Ovary (tissue), 9 donors: ENCODE results near the gene TRAK1. TPM values are rescaled to one million over a fixed set of nuclear protein-coding genes. Genes with fewer than 3 reads are reported as not detected.
"Not testable (repeated sequence)": the region's sequence is repeated elsewhere in the genome, so short reads cannot be mapped to it uniquely, and the experiment has no call there.

Source experiments
- DNase-seq, 5 donors: peaks; one replicate each; pipeline ENCODE4 v3.0.0-alpha.2; 2019 to 2020
- H3K27ac ChIP-seq, 2 donors: fragments of 200-600 bp; one replicate each; pipeline versions ENCODE4 v1.5.1 to v1.8.0; 2019 to 2022
- H3K27me3 ChIP-seq: fragments of 200-600 bp; one replicate; pipeline ENCODE4 v1.8.0; 2022
- H3K36me3 ChIP-seq: fragments of 200-600 bp; sonication (generic); one replicate; pipeline ENCODE4 v1.5.1; 2019
- H3K4me1 ChIP-seq: one replicate; pipeline ENCODE4 v1.8.1; 2013; ENCODE audit warnings: mild to moderate bottlenecking, moderate library complexity; ENCODE audit not compliant: insufficient read depth
- H3K4me3 ChIP-seq: fragments of 200-600 bp; sonication (generic); one replicate; pipeline ENCODE4 v1.5.1; 2017
- H3K9me3 ChIP-seq, 2 donors: fragments of 200-600 bp in 1 of 2; sonication (generic) in 1 of 2; one replicate each; pipeline versions ENCODE4 v1.5.1 to v1.8.1; 2013 to 2019; ENCODE audit warnings: mild to moderate bottlenecking in 1 of 2, moderate library complexity in 1 of 2
- CTCF ChIP-seq, 3 donors: fragments of 450-650 bp in 2 of 3; fragments of 200-600 bp in 1 of 3; IDR thresholded peaks; one replicate each; pipeline versions ENCODE4 v1.5.1 to v1.8.0; 2016 to 2022; ENCODE audit warnings: antibody characterized with exemption in 3 of 3, mild to moderate bottlenecking in 1 of 3
- EP300 ChIP-seq: sonication (generic); formaldehyde crosslinking; IDR thresholded peaks from one replicate; pipeline ENCODE4 v1.6.1; 2017; ENCODE audit warnings: antibody characterized with exemption
- POLR2A ChIP-seq: fragments of 450-650 bp; IDR thresholded peaks from one replicate; pipeline ENCODE4 v1.6.1; 2017; ENCODE audit warnings: antibody characterized with exemption, mild to moderate bottlenecking, moderate library complexity
- WGBS, 3 donors: extraction: QIAGEN DNeasy Blood & Tissue Kit in 1 of 3; methylation state at CpG; one replicate each; pipeline versions ENCODE4 v1.1.5 to v1.1.7; 2013 to 2017; 5-methylcytosine and 5-hydroxymethylcytosine counted together
- intact Hi-C, 4 donors: fragments of 100-400 bp; cut with DNase I; formaldehyde crosslinking; loops; one replicate each; pipeline versions ENCODE4 v1.11.0 to v1.15.1; 2022 to 2023
- polyA plus RNA-seq, 2 donors: library from polyadenylated mRNA; stranded (reverse); fragments of 200-250 nt in 1 of 2; fragments of 350-450 nt in 1 of 2; fragmentation: Illumina TruSeq in 1 of 2; extraction: RNeasy Lipid Tissue Mini Kit (QIAGEN cat#74804) in 1 of 2; gene quantifications; one replicate each; pipeline ENCODE4 v1.2.3, GENCODE V29; 2013 to 2014
- total RNA-seq, 7 donors: library from RNA; depleted of rRNA in 2 of 7; stranded (reverse); fragments of >200 nt in 2 of 7; fragmentation: NEBNext Ultra II Directional in 3 of 7; extraction: Animal tissue kit (Norgen Biotek cat#: 25700) in 3 of 7; gene quantifications; one replicate each; pipeline versions ENCODE4 v1.1.0 to v1.2.4, GENCODE V29; 2016 to 2023
- donor health status: DM: no; HTN: no; CAD: no; lungs with moderate emphysema.
- donor health status: DM: no; HTN: no; CAD: no.
- donor health status: Bipolar disorder and iron deficiency.
- donor health status: DM: yes; HTN: yes; CAD: no.
- donor health status: DM: no; HTN: no; CAD: no.
- donor health status: DM: yes; HTN: yes; CAD: no.

Gene TRAK1
- total and polyA plus RNA-seq, 9 donors, result 7.1 to 17.7 (median 14.9) TPM

GRCh38 chr3:42045708-42046243, 45.4 kb upstream of the TRAK1 start:
- Histone ChIP-seq H3K36me3 (no peaks in the 10 kb centered on the region), H3K4me1 (peaks cover 7% of the 10 kb centered on the region), H3K4me3 (no peak overlapping the region), H3K9me3 (no peaks in the 10 kb centered on the region), H3K27me3 (no peaks in the 10 kb centered on the region), H3K27ac (no peak overlapping the region)
- intact Hi-C loops, result no loop called here
- WGBS, 3 donors, result 95 to 99% (median 98%) methylated on average over 2 of the region's 2 CpGs
- no peak for DNase-seq
- TF ChIP-seq CTCF (IDR thresholded peaks at IDR 0.05) (no peak), EP300 (no peak), POLR2A (no peak)

- H3K4me3 ChIP-seq, H3K9me3 ChIP-seq, H3K36me3 ChIP-seq, DNase-seq, H3K27ac ChIP-seq, H3K27me3 ChIP-seq, intact Hi-C loops: not testable (repeated sequence)
- peaks cover 12% of the 10 kb centered on the region for H3K4me1 ChIP-seq
- 52 to 85% (median 63%) methylated on average over 4 of the region's 4 CpGs for WGBS, 3 donors
Observed at GRCh38 chr3:42048526-42048925, 42.6 kb upstream of the TRAK1 start.

GRCh38 chr3:42050126-42050525, 41.0 kb upstream of the TRAK1 start:
- Histone ChIP-seq H3K4me1 (peaks cover 7% of the 10 kb centered on the region), H3K27me3 (no peaks in the 10 kb centered on the region), H3K36me3 (no peaks in the 10 kb centered on the region), H3K4me3 (no peak overlapping the region), H3K9me3 (no peaks in the 10 kb centered on the region), H3K27ac (no peak overlapping the region)
- intact Hi-C loops, result no loop called here
- TF ChIP-seq POLR2A (no peak), EP300 (no peak)
- no peak for DNase-seq
- WGBS, 3 donors, result 93 to 96% (median 94%) methylated on average over 6 of the region's 6 CpGs

GRCh38 chr3:42051384-42052131, 39.6 kb upstream of the TRAK1 start:
- Histone ChIP-seq H3K9me3 (no peaks in the 10 kb centered on the region), H3K36me3 (no peaks in the 10 kb centered on the region), H3K4me3 (no peak overlapping the region), H3K27ac (no peak overlapping the region), H3K4me1 (peaks cover 7% of the 10 kb centered on the region), H3K27me3 (no peaks in the 10 kb centered on the region)
- no peak for TF ChIP-seq CTCF (IDR thresholded peaks at IDR 0.05)
- TF ChIP-seq EP300, result no peak
- no peak for TF ChIP-seq POLR2A
- intact Hi-C loops, result no loop called here
- WGBS, 3 donors, result 84 to 97% (median 95%) methylated on average over 4 of the region's 4 CpGs
- no peak for DNase-seq

GRCh38 chr3:42052132-42052483, 39.0 kb upstream of the TRAK1 start:
- 75 to 91% (median 88%) methylated on average over 2 of the region's 2 CpGs for WGBS, 3 donors
- H3K9me3 ChIP-seq, result no peaks in the 10 kb centered on the region
- peaks cover 7% of the 10 kb centered on the region for H3K4me1 ChIP-seq
- no peak for TF ChIP-seq EP300
- DNase-seq, result no peak
- no peak overlapping the region for H3K4me3 ChIP-seq
- H3K27ac ChIP-seq, result no peak overlapping the region
- no peaks in the 10 kb centered on the region for H3K36me3 ChIP-seq
- H3K27me3 ChIP-seq, result no peaks in the 10 kb centered on the region
- intact Hi-C loops, result no loop called here
